Stimulated activated CD8-positive, alpha-beta memory T cell treated with anti-CD3 and anti-CD28 coated beads, Interleukin-12 subunit alpha, Interleukin-12 subunit beta, amount 100 ng/mL, for 1 hour (primary cell): ENCODE data around the gene ZFC3H1.
"Not testable (repeated sequence)": the region's sequence is repeated elsewhere in the genome, so short reads cannot be mapped to it uniquely, and the experiment has no call there.

Source experiments
- DNase-seq: peaks from one replicate; pipeline ENCODE4 v3.0.0-alpha.2; 2020; ENCODE audit warnings: low read depth

Gene ZFC3H1

GRCh38 chr12:71663561-71664410 is at the start of gene ZFC3H1, which contains the start of gene THAP2:
Gene ZFC3H1 (minus strand): TSS chr12:71663848. CDS start chr12:71663610, 238 bp downstream.
Gene THAP2 (plus strand): TSS chr12:71664301. CDS start chr12:71664510, 209 bp downstream.
- peak; percentile 83 for DNase-seq

GRCh38 chr12:71710276-71711125 is 46.9 kb upstream of the ZFC3H1 start:
- DNase-seq = no peak

GRCh38 chr12:71708658-71709057 is 45.0 kb upstream of the ZFC3H1 start:
- no peak for DNase-seq

GRCh38 chr12:71704920-71705319 is 41.3 kb upstream of the ZFC3H1 start:
- DNase-seq = no peak

GRCh38 chr12:71703206-71703605 is 39.6 kb upstream of the ZFC3H1 start:
- DNase-seq = no peak

GRCh38 chr12:71702590-71702989 is 38.9 kb upstream of the ZFC3H1 start:
- no peak for DNase-seq

- not testable (repeated sequence) for DNase-seq
Observed at GRCh38 chr12:71702181-71702580, 38.5 kb upstream of the ZFC3H1 start.

- DNase-seq = no peak
Observed at GRCh38 chr12:71695782-71696181, 32.1 kb upstream of the ZFC3H1 start.

- no peak for DNase-seq
Observed at GRCh38 chr12:71694099-71694820, 30.6 kb upstream of the ZFC3H1 start.

GRCh38 chr12:71693651-71694050 is 30.0 kb upstream of the ZFC3H1 start:
- not testable (repeated sequence) for DNase-seq

GRCh38 chr12:71693126-71693525 is 29.5 kb upstream of the ZFC3H1 start:
- no peak for DNase-seq

GRCh38 chr12:71691504-71692129 is 28.0 kb upstream of the ZFC3H1 start:
- DNase-seq = no peak

- no peak for DNase-seq
Observed at GRCh38 chr12:71688961-71689570, 25.4 kb upstream of the ZFC3H1 start.

- DNase-seq = not testable (repeated sequence)
Observed at GRCh38 chr12:71687172-71687571, 23.5 kb upstream of the ZFC3H1 start.

- no peak for DNase-seq
Observed at GRCh38 chr12:71686658-71687025, 23.0 kb upstream of the ZFC3H1 start.

GRCh38 chr12:71685914-71686657 is 22.4 kb upstream of the ZFC3H1 start, which contains the start of gene TMEM19:
Gene TMEM19 (plus strand): TSS chr12:71686082. CDS start chr12:71686681, 599 bp downstream.
- peak; percentile 69 for DNase-seq

- no peak for DNase-seq
Observed at GRCh38 chr12:71685312-71685906, 21.8 kb upstream of the ZFC3H1 start.

GRCh38 chr12:71684081-71684480 is 20.4 kb upstream of the ZFC3H1 start:
- DNase-seq = no peak

- DNase-seq = no peak
Observed at GRCh38 chr12:71683633-71684032, 20.0 kb upstream of the ZFC3H1 start.

GRCh38 chr12:71682466-71682865 is 18.8 kb upstream of the ZFC3H1 start:
- no peak for DNase-seq
